ENCODE data around the gene SRCIN1. TPM values are rescaled to one million over a fixed set of nuclear protein-coding genes. Genes with fewer than 3 reads are reported as not detected.

Gene SRCIN1
- total RNA-seq, 4 donors from 2014 or later = 0.54 to 0.89 (median 0.69) TPM

GRCh38 chr17:38619451-38619795 is 13.7 kb upstream of the SRCIN1 start:
- no peaks in the 10 kb centered on the region for H3K27me3 ChIP-seq
- no peak for DNase-seq
- no peaks in the 10 kb centered on the region for H3K4me1 ChIP-seq
- H3K9me3 ChIP-seq = no peaks in the 10 kb centered on the region
- H3K36me3 ChIP-seq = no peaks in the 10 kb centered on the region
- intact Hi-C loops (cut with DNase I) = no loop called here
- TF ChIP-seq CTCF (IDR thresholded peaks at IDR 0.05) (no peak), POLR2A (IDR thresholded peaks at IDR 0.05) (no peak)
- H3K4me3 ChIP-seq (replicated peaks in 1 of 3) = no peak overlapping the region
- 85 to 88% methylated on average over 2 of the region's 2 CpGs for WGBS, 2 donors
- no peak overlapping the region for H3K27ac ChIP-seq

- H3K27me3 ChIP-seq = no peaks in the 10 kb centered on the region
- 82 to 90% methylated on average over 11 of the region's 11 CpGs for WGBS, 2 donors
Observed at GRCh38 chr17:38617967-38618760, 12.4 kb upstream of the SRCIN1 start.

GRCh38 chr17:38617074-38617860 is 11.5 kb upstream of the SRCIN1 start:
- no peaks in the 10 kb centered on the region for H3K27me3 ChIP-seq
- intact Hi-C loops (cut with DNase I) = no loop called here
- WGBS, 2 donors = 80 to 86% methylated on average over 19 of the region's 19 CpGs
- TF ChIP-seq POLR2A (IDR thresholded peaks at IDR 0.05) (no peak), CTCF (IDR thresholded peaks at IDR 0.05) (no peak)
- no peak overlapping the region for H3K4me3 ChIP-seq (replicated peaks in 1 of 3)
- no peaks in the 10 kb centered on the region for H3K36me3 ChIP-seq
- H3K27ac ChIP-seq = no peak overlapping the region
- DNase-seq = no peak
- H3K9me3 ChIP-seq = no peaks in the 10 kb centered on the region
- H3K4me1 ChIP-seq = no peaks in the 10 kb centered on the region

More at GRCh38 chr17:38617967-38618760, 12.4 kb upstream of the SRCIN1 start:
- Histone ChIP-seq H3K27ac (no peak overlapping the region), H3K36me3 (no peaks in the 10 kb centered on the region), H3K9me3 (no peaks in the 10 kb centered on the region), H3K4me3 (replicated peaks in 1 of 3) (no peak overlapping the region), H3K4me1 (no peaks in the 10 kb centered on the region)
- DNase-seq = no peak
- intact Hi-C loops (cut with DNase I) = no loop called here
- TF ChIP-seq POLR2A (IDR thresholded peaks at IDR 0.05) = no peak
- TF ChIP-seq CTCF (IDR thresholded peaks at IDR 0.05) = no peak

GRCh38 chr17:38616361-38616760 is 10.6 kb upstream of the SRCIN1 start:
- peak; percentile 61 to 73 for DNase-seq
- no peaks in the 10 kb centered on the region for H3K4me1 ChIP-seq
- TF ChIP-seq POLR2A (IDR thresholded peaks at IDR 0.05) (no peak), CTCF (IDR thresholded peaks at IDR 0.05) (no peak)

More at GRCh38 chr17:38616361-38616760, 10.6 kb upstream of the SRCIN1 start:
- Histone ChIP-seq H3K27me3 (no peaks in the 10 kb centered on the region), H3K27ac (no peak overlapping the region), H3K36me3 (no peaks in the 10 kb centered on the region), H3K9me3 (no peaks in the 10 kb centered on the region), H3K4me3 (replicated peaks in 1 of 3) (no peak overlapping the region)
- 30 to 54% methylated on average over 5 of the region's 5 CpGs for WGBS, 2 donors
- intact Hi-C loops (cut with DNase I) = no loop called here

Measured in thyroid gland (tissue), 4 donors.